Liver (tissue), 9 donors: Measurements from ENCODE around the gene CYP4F22. TPM values are rescaled to one million over a fixed set of nuclear protein-coding genes. Genes with fewer than 3 reads are reported as not detected.
A peak's percentile ranks its signal among the peaks of the same experiment; 100 is the strongest.
"Not testable (repeated sequence)": the region's sequence is repeated elsewhere in the genome, so short reads cannot be mapped to it uniquely, and the experiment has no call there.

ENCODE experiments used
- DNase-seq: peaks from one replicate; pipeline ENCODE4 v3.0.0-alpha.2; 2017; ENCODE audit warnings: low spot score
- H3K27ac ChIP-seq, 2 donors: one replicate each; pipeline ENCODE4 v1.7.0; 2013; ENCODE audit warnings: inconsistent platforms in 2 of 2, low read length in 2 of 2, control low read depth in 1 of 2, low read depth in 1 of 2, mild to moderate bottlenecking in 1 of 2
- H3K27me3 ChIP-seq, 4 donors: one replicate each; pipeline versions ENCODE4 v1.6.1 to v1.7.0; 2013; ENCODE audit warnings: low read length in 3 of 4, inconsistent platforms in 1 of 4, mild to moderate bottlenecking in 1 of 4, moderate library complexity in 1 of 4; ENCODE audit not compliant: control insufficient read depth in 4 of 4, insufficient read depth in 4 of 4
- H3K36me3 ChIP-seq, 4 donors: one replicate each; pipeline versions ENCODE4 v1.6.1 to v1.7.0; 2013; ENCODE audit warnings: low read length in 3 of 4, mild to moderate bottlenecking in 3 of 4, low read depth in 1 of 4, moderate library complexity in 1 of 4; ENCODE audit not compliant: control insufficient read depth in 4 of 4, insufficient read depth in 3 of 4
- H3K4me1 ChIP-seq, 4 donors: one replicate each; pipeline versions ENCODE4 v1.6.1 to v1.7.0; 2013; ENCODE audit warnings: low read length in 3 of 4, mild to moderate bottlenecking in 3 of 4, moderate library complexity in 1 of 4; ENCODE audit not compliant: control insufficient read depth in 4 of 4, insufficient read depth in 4 of 4
- H3K4me3 ChIP-seq, 3 donors: one replicate each; pipeline versions ENCODE4 v1.6.1 to v1.7.0; 2013; ENCODE audit warnings: low read length in 3 of 3, control low read depth in 1 of 3, low read depth in 1 of 3, mild to moderate bottlenecking in 1 of 3
- H3K9ac ChIP-seq, 2 donors: one replicate each; pipeline ENCODE4 v1.7.0; 2013; ENCODE audit warnings: low read length in 2 of 2, mild to moderate bottlenecking in 2 of 2, moderate library complexity in 2 of 2, control low read depth in 1 of 2, low read depth in 1 of 2
- H3K9me3 ChIP-seq, 4 donors: one replicate each; pipeline versions ENCODE4 v1.6.1 to v1.7.0; 2013; ENCODE audit warnings: low read length in 3 of 4; ENCODE audit not compliant: control insufficient read depth in 4 of 4
- EGR1 ChIP-seq, 2 donors: IDR thresholded peaks; 2 replicates each; pipeline ENCODE4 v1.6.1; 2016 to 2018; ENCODE audit warnings: antibody characterized with exemption in 2 of 2, low read depth in 2 of 2
- FOXA1 ChIP-seq: IDR thresholded peaks from 2 replicates; pipeline ENCODE4 v1.6.1; 2016; ENCODE audit warnings: antibody characterized with exemption
- FOXA2 ChIP-seq: IDR thresholded peaks from 2 replicates; pipeline ENCODE4 v1.6.1; 2016; ENCODE audit warnings: antibody characterized with exemption
- GABPA ChIP-seq, 2 donors: IDR thresholded peaks in 1 of 2; conservative IDR thresholded peaks in 1 of 2; 2 replicates each; pipeline ENCODE4 v1.6.1; 2016; ENCODE audit warnings: antibody characterized with exemption in 2 of 2, mild to moderate bottlenecking in 1 of 2, moderate library complexity in 1 of 2
- HNF4A ChIP-seq, 2 donors: conservative IDR thresholded peaks; 2 replicates each; pipeline ENCODE4 v1.6.1; 2016; ENCODE audit warnings: antibody characterized with exemption in 2 of 2, mild to moderate bottlenecking in 2 of 2
- HNF4G ChIP-seq: IDR thresholded peaks from 2 replicates; pipeline ENCODE4 v1.6.1; 2016; ENCODE audit warnings: antibody characterized with exemption
- JUND ChIP-seq, 2 donors: IDR thresholded peaks; 2 replicates each; pipeline ENCODE4 v1.6.1; 2016; ENCODE audit warnings: antibody characterized with exemption in 2 of 2
- MAX ChIP-seq: IDR thresholded peaks from 2 replicates; pipeline ENCODE4 v1.6.1; 2016; ENCODE audit warnings: antibody characterized with exemption
- NR2F2 ChIP-seq: IDR thresholded peaks from 2 replicates; pipeline ENCODE4 v1.6.1; 2016; ENCODE audit warnings: antibody characterized with exemption
- RAD21 ChIP-seq, 2 donors: IDR thresholded peaks; 2 replicates each; pipeline ENCODE4 v1.6.1; 2016; ENCODE audit warnings: antibody characterized with exemption in 2 of 2, mild to moderate bottlenecking in 2 of 2
- RXRA ChIP-seq, 2 donors: IDR thresholded peaks; 2 replicates each; pipeline ENCODE4 v1.6.1; 2017 to 2018; ENCODE audit warnings: antibody characterized with exemption in 2 of 2, mild to moderate bottlenecking in 1 of 2
- SP1 ChIP-seq: IDR thresholded peaks from 2 replicates; pipeline ENCODE4 v1.6.1; 2018; ENCODE audit warnings: antibody characterized with exemption, mild to moderate bottlenecking
- TAF1 ChIP-seq: conservative IDR thresholded peaks from 2 replicates; pipeline ENCODE4 v1.6.1; 2016; ENCODE audit warnings: antibody characterized with exemption, mild to moderate bottlenecking
- YY1 ChIP-seq: IDR thresholded peaks from 2 replicates; pipeline ENCODE4 v1.6.1; 2016; ENCODE audit warnings: antibody characterized with exemption, mild to moderate bottlenecking
- WGBS: extraction: QIAGEN DNeasy Blood & Tissue Kit; methylation state at CpG from one replicate; pipeline ENCODE4 v1.1.7; 2013; 5-methylcytosine and 5-hydroxymethylcytosine counted together
- polyA plus RNA-seq, 2 donors: library from polyadenylated mRNA; stranded (reverse) in 1 of 2; unstranded in 1 of 2; fragments of 200-250 nt in 1 of 2; fragments of >200 nt in 1 of 2; fragmentation: Nextera tagmentation in 1 of 2; extraction: Ambion mirVana in 1 of 2; gene quantifications; one replicate each; pipeline versions ENCODE4 v1.2.1 to v1.2.3, GENCODE V29; 2013 to 2015
- total RNA-seq, 2 donors: library from RNA; depleted of rRNA; stranded (reverse); fragments of >200 nt; gene quantifications; one replicate each; pipeline ENCODE4 v1.2.3, GENCODE V29; 2014
- TF ChIP-seq, protein P1 (sequence below): IDR thresholded peaks from 2 replicates; pipeline ENCODE4 v1.6.1; 2016; ENCODE audit warnings: antibody characterized with exemption, mild to moderate bottlenecking
- TF ChIP-seq, protein P2 (sequence below): IDR thresholded peaks from 2 replicates; pipeline ENCODE4 v1.6.1; 2016; ENCODE audit warnings: antibody characterized with exemption
- TF ChIP-seq, protein P3 (sequence below): fragments of 150-350 bp; IDR thresholded peaks from 2 replicates; pipeline ENCODE4 v1.5.1; 2017; ENCODE audit warnings: improper control_type of control experiment, low read depth, low read length; ENCODE audit not compliant: missing input control
- TF ChIP-seq, protein P4 (sequence below): IDR thresholded peaks from 2 replicates; pipeline ENCODE4 v1.6.1; 2016; ENCODE audit warnings: antibody characterized with exemption
- donor health status: healthy.
- donor health status: healthy.
- donor health status: healthy.
- donor health status: healthy.
- donor health status: healthy.

CYP4F22 gene
- total and polyA plus RNA-seq, 4 donors = 0.42 to 3.9 (median 1.9) TPM

- H3K4me3 ChIP-seq = peak within 1 kb of the TSS; percentile 35 to 73 (median 39)
- TF ChIP-seq FOXA1 (peak; percentile 37), JUND (IDR thresholded peaks at IDR 0.05) (peak; percentile 11 to 24), EGR1 (IDR thresholded peaks at IDR 0.05; ENCODE audit: low read depth in 2 of 2) (peak; percentile 81 to 89), NR2F2 (peak; percentile 68), SP1 (peak; percentile 81), FOXA2 (peak; percentile 48), HNF4G (peak; percentile 91), YY1 (peak; percentile 35), TAF1 (peak; percentile 71), RAD21 (IDR thresholded peaks at IDR 0.05) (peak; percentile 89 to 90), MAX (peak; percentile 24), GABPA (IDR thresholded peaks at IDR 0.05 in 1 of 2, conservative IDR thresholded peaks at IDR 0.05 in 1 of 2) (no peak), HNF4A (conservative IDR thresholded peaks at IDR 0.05) (peak; percentile 97 to 99), RXRA (IDR thresholded peaks at IDR 0.05) (peak; percentile 89 to 90)
- TF ChIP-seq, protein P1, sequence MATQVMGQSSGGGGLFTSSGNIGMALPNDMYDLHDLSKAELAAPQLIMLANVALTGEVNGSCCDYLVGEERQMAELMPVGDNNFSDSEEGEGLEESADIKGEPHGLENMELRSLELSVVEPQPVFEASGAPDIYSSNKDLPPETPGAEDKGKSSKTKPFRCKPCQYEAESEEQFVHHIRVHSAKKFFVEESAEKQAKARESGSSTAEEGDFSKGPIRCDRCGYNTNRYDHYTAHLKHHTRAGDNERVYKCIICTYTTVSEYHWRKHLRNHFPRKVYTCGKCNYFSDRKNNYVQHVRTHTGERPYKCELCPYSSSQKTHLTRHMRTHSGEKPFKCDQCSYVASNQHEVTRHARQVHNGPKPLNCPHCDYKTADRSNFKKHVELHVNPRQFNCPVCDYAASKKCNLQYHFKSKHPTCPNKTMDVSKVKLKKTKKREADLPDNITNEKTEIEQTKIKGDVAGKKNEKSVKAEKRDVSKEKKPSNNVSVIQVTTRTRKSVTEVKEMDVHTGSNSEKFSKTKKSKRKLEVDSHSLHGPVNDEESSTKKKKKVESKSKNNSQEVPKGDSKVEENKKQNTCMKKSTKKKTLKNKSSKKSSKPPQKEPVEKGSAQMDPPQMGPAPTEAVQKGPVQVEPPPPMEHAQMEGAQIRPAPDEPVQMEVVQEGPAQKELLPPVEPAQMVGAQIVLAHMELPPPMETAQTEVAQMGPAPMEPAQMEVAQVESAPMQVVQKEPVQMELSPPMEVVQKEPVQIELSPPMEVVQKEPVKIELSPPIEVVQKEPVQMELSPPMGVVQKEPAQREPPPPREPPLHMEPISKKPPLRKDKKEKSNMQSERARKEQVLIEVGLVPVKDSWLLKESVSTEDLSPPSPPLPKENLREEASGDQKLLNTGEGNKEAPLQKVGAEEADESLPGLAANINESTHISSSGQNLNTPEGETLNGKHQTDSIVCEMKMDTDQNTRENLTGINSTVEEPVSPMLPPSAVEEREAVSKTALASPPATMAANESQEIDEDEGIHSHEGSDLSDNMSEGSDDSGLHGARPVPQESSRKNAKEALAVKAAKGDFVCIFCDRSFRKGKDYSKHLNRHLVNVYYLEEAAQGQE = peak; percentile 56
- TF ChIP-seq, protein P2, sequence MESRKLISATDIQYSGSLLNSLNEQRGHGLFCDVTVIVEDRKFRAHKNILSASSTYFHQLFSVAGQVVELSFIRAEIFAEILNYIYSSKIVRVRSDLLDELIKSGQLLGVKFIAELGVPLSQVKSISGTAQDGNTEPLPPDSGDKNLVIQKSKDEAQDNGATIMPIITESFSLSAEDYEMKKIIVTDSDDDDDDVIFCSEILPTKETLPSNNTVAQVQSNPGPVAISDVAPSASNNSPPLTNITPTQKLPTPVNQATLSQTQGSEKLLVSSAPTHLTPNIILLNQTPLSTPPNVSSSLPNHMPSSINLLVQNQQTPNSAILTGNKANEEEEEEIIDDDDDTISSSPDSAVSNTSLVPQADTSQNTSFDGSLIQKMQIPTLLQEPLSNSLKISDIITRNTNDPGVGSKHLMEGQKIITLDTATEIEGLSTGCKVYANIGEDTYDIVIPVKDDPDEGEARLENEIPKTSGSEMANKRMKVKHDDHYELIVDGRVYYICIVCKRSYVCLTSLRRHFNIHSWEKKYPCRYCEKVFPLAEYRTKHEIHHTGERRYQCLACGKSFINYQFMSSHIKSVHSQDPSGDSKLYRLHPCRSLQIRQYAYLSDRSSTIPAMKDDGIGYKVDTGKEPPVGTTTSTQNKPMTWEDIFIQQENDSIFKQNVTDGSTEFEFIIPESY = peak; percentile 48
- TF ChIP-seq, protein P3, sequence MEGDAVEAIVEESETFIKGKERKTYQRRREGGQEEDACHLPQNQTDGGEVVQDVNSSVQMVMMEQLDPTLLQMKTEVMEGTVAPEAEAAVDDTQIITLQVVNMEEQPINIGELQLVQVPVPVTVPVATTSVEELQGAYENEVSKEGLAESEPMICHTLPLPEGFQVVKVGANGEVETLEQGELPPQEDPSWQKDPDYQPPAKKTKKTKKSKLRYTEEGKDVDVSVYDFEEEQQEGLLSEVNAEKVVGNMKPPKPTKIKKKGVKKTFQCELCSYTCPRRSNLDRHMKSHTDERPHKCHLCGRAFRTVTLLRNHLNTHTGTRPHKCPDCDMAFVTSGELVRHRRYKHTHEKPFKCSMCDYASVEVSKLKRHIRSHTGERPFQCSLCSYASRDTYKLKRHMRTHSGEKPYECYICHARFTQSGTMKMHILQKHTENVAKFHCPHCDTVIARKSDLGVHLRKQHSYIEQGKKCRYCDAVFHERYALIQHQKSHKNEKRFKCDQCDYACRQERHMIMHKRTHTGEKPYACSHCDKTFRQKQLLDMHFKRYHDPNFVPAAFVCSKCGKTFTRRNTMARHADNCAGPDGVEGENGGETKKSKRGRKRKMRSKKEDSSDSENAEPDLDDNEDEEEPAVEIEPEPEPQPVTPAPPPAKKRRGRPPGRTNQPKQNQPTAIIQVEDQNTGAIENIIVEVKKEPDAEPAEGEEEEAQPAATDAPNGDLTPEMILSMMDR = peak; percentile 54
- TF ChIP-seq, protein P4, sequence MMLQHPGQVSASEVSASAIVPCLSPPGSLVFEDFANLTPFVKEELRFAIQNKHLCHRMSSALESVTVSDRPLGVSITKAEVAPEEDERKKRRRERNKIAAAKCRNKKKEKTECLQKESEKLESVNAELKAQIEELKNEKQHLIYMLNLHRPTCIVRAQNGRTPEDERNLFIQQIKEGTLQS = peak; percentile 43
- WGBS = 23% methylated on average over 16 of the region's 16 CpGs
- H3K9ac ChIP-seq = peak within 1 kb of the TSS; percentile 54 to 82
- DNase-seq = peak; percentile 61
- H3K4me1 ChIP-seq = peaks cover 4 to 50% (median 40%) of the 10 kb centered on the region in 4 donors
- peaks cover 0 to 3% (median 0%) of the 10 kb centered on the region in 4 donors for H3K36me3 ChIP-seq
- peak within 1 kb of the TSS; percentile 70 to 73 for H3K27ac ChIP-seq
- H3K9me3 ChIP-seq = no peaks in the 10 kb centered on the region
- H3K27me3 ChIP-seq = no peaks in the 10 kb centered on the region
Observed at GRCh38 chr19:15479391-15480345, 28.7 kb upstream of the CYP4F22 start, which contains the start of gene PGLYRP2. Gene PGLYRP2, minus strand, starts transcription at chr19:15479501. Its CDS starts 130 bp downstream, at chr19:15479371.

DNA sequence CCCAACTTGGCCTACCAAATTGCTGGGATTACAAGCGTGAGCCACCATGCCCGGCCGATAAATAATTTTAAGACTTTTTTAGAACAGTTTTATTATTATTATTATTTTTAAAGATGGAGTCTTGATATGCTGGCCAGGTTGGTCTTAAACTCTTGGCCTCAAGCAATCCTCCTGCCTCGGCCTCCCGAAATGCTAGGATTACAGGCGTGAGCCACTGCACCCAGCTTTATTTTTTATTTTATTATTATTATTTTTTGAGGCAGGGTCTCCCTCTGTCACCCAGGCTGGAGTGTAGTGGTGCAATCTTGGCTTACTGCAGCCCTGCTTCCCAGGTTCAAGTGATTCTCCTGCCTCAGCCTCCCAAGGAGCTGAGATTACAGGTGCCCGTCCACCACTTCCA is 27.3 kb upstream of the CYP4F22 start:
- not testable (repeated sequence) for H3K9me3 ChIP-seq, H3K36me3 ChIP-seq, H3K4me3 ChIP-seq, H3K27ac ChIP-seq, DNase-seq, H3K27me3 ChIP-seq, H3K9ac ChIP-seq
- peaks cover 4 to 39% (median 31%) of the 10 kb centered on the region in 4 donors for H3K4me1 ChIP-seq
- WGBS = 96% methylated on average over 7 of the region's 7 CpGs

DNA sequence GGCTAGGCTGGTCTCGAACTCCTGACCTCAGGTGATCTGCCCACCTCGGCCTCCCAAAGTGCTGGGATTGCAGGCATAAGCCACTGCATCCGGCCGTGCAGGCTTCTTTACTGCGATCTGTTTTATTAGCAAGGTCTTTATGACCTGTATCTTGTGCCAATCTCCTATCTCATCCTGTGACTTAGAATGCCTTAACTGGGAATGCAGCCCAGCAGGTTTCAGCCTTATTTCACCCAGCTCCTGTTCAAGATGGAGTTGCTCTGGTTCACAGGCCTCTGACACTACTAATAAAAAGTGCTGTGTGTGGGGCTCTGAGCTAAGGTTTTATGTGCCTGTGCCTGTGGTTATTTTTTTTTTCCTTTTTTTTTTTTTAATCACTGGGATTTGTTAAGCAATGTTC is 22.6 kb upstream of the CYP4F22 start:
- WGBS = 90% methylated on average over 5 of the region's 5 CpGs
- not testable (repeated sequence) for H3K9me3 ChIP-seq, H3K4me3 ChIP-seq, DNase-seq, H3K36me3 ChIP-seq, H3K27me3 ChIP-seq, H3K27ac ChIP-seq, H3K9ac ChIP-seq, H3K4me1 ChIP-seq
